ENCODE data around the gene TP73.

The TP73 gene

GRCh38 chr1:3683992-3684391, 31.7 kb downstream of the TP73 start:
- DNase-seq (ENCODE audit: low read depth in 2 of 3, low spot score in 2 of 3), result no peak

GRCh38 chr1:3685222-3685621, 32.9 kb downstream of the TP73 start:
- DNase-seq (ENCODE audit: low read depth in 2 of 3, low spot score in 2 of 3), result no peak

GRCh38 chr1:3685906-3686305, 33.6 kb downstream of the TP73 start:
- no peak for DNase-seq (ENCODE audit: low read depth in 2 of 3, low spot score in 2 of 3)

- DNase-seq (ENCODE audit: low read depth in 2 of 3, low spot score in 2 of 3), result no peak
These were observed 35.2 kb downstream of the TP73 start for GRCh38 chr1:3687504-3687903.

GRCh38 chr1:3688356-3689137, 36.2 kb downstream of the TP73 start:
- DNase-seq (ENCODE audit: low read depth in 2 of 3, low spot score in 2 of 3), result no peak

GRCh38 chr1:3689138-3689750, 36.9 kb downstream of the TP73 start:
- DNase-seq (ENCODE audit: low read depth in 2 of 3, low spot score in 2 of 3), result no peak

GRCh38 chr1:3690282-3691065, 38.2 kb downstream of the TP73 start:
- DNase-seq (ENCODE audit: low read depth in 2 of 3, low spot score in 2 of 3), result no peak

- no peak for DNase-seq (ENCODE audit: low read depth in 2 of 3, low spot score in 2 of 3)
These were observed 39.3 kb downstream of the TP73 start for GRCh38 chr1:3691421-3692204.

GRCh38 chr1:3692598-3692997, 40.3 kb downstream of the TP73 start:
- DNase-seq (ENCODE audit: low read depth in 2 of 3, low spot score in 2 of 3), result no peak

- no peak for DNase-seq (ENCODE audit: low read depth in 2 of 3, low spot score in 2 of 3)
These were observed 41.0 kb downstream of the TP73 start for GRCh38 chr1:3693321-3693720.

GRCh38 chr1:3695326-3696217, 43.3 kb downstream of the TP73 start:
- DNase-seq (ENCODE audit: low read depth in 2 of 3, low spot score in 2 of 3), result no peak

GRCh38 chr1:3696689-3697088, 44.4 kb downstream of the TP73 start:
- DNase-seq (ENCODE audit: low read depth in 2 of 3, low spot score in 2 of 3), result no peak

- no peak for DNase-seq (ENCODE audit: low read depth in 2 of 3, low spot score in 2 of 3)
These were observed 44.8 kb downstream of the TP73 start for GRCh38 chr1:3697104-3697503.

- DNase-seq (ENCODE audit: low read depth in 2 of 3, low spot score in 2 of 3), result no peak
These were observed 45.5 kb downstream of the TP73 start for GRCh38 chr1:3697810-3698209.

- no peak for DNase-seq (ENCODE audit: low read depth in 2 of 3, low spot score in 2 of 3)
These were observed 46.5 kb downstream of the TP73 start for GRCh38 chr1:3698660-3699408.

GRCh38 chr1:3699596-3699995, 47.3 kb downstream of the TP73 start:
- no peak for DNase-seq (ENCODE audit: low read depth in 2 of 3, low spot score in 2 of 3)

- DNase-seq (ENCODE audit: low read depth in 2 of 3, low spot score in 2 of 3), result no peak
These were observed 48.3 kb downstream of the TP73 start for GRCh38 chr1:3700631-3701030.

GRCh38 chr1:3702528-3702927, 50.2 kb downstream of the TP73 start:
- DNase-seq (ENCODE audit: low read depth in 2 of 3, low spot score in 2 of 3), result no peak

GRCh38 chr1:3702990-3703728, 50.8 kb downstream of the TP73 start:
- DNase-seq (ENCODE audit: low read depth in 2 of 3, low spot score in 2 of 3), result no peak
